ENCODE results near the gene TARM1. TPM values are rescaled to one million over a fixed set of nuclear protein-coding genes. Genes with fewer than 3 reads are reported as not detected.

TARM1 gene
- total and polyA plus RNA-seq, 2 of the 8 experiments (the other 6 are each of a cell fraction or from before 2014, with no cell fraction given), result not detected

DNA sequence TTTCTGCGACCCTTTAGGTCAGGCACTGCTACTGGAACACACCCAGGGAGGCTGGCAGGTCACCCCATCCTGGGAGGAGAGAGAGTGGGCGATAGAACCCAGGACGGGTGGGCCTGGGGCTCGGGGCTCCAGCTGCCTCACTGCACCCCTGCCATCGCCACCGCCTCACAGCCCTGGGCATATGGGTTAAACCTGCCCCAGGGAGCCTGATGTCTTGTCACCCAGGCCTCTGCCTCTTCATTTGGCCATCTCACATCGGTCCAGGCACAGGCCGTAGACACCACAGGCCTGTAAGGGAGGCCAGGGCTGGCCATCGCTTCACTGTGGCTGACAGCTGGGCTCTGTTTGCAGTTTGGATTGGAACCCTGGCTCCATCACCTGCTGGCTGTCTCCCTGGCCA lies 44.5 kb upstream of the TARM1 start:
- H2BK20ac ChIP-seq (ENCODE audit: low read length), result no peak overlapping the region
- no peaks in the 10 kb centered on the region for H3K79me2 ChIP-seq (ENCODE audit: control insufficient read depth in 1 of 2, insufficient read depth in 2 of 2, low read length in 2 of 2)
- H2BK15ac ChIP-seq (ENCODE audit: low read length), result no peak overlapping the region
- no peaks in the 10 kb centered on the region for H3K4me1 ChIP-seq (replicated peaks in 1 of 4; ENCODE audit: control insufficient read depth in 3 of 4, insufficient read depth in 4 of 4, low read length in 3 of 4)
- no peak overlapping the region for H2BK120ac ChIP-seq (replicated peaks; ENCODE audit: low read depth, low read length)
- no peaks in the 10 kb centered on the region for H3K9me3 ChIP-seq (ENCODE audit: insufficient read depth in 2 of 2, low read depth in 1 of 2, low read length in 1 of 2)
- H4K5ac ChIP-seq (ENCODE audit: insufficient read length, low read depth, low read length), result no peak overlapping the region
- no peak overlapping the region for H3K14ac ChIP-seq (ENCODE audit: insufficient read length)
- FAIRE-seq (no peak), DNase-seq (ENCODE audit: low read depth in 1 of 2, low spot score in 2 of 2) (no peak)
- no peak overlapping the region for H3K27ac ChIP-seq (ENCODE audit: low read depth, low read length)
- no peak overlapping the region for H3K18ac ChIP-seq (ENCODE audit: extremely low read depth, low read length)
- no peak overlapping the region for H2AFZ ChIP-seq (ENCODE audit: low read length)
- no peak overlapping the region for H3K9ac ChIP-seq (replicated peaks in 1 of 4; ENCODE audit: extremely low read depth in 1 of 4, low read depth in 3 of 4, low read length in 3 of 4)
- no peaks in the 10 kb centered on the region for H3K23me2 ChIP-seq (ENCODE audit: low read depth, low read length)
- H2BK12ac ChIP-seq (ENCODE audit: low read depth, low read length), result no peak overlapping the region
- H3K4me3 ChIP-seq (ENCODE audit: extremely low read depth in 1 of 4, insufficient read depth in 2 of 4, low read depth in 3 of 4, low read length in 4 of 4), result no peak overlapping the region
- H3K4ac ChIP-seq (replicated peaks; ENCODE audit: insufficient read length, low read depth, low read length), result no peak overlapping the region
- no peak overlapping the region for H4K8ac ChIP-seq (ENCODE audit: extremely low read depth, insufficient read depth, low read length)
- POLR2A ChIA-PET (ENCODE audit: partially characterized antibody), result interaction anchor here (1.0 to 5.0 kb wide), 4 partner anchors 7 to 18 kb away, joined by 3 to 40 read pairs (median 8); partner anchors contain the start of genes PRPF31 and TFPT
- WGBS, 2 experiments (ENCODE audit: extremely low coverage in 1 of 2, insufficient coverage in 1 of 2, insufficient read length in 1 of 2, insufficient replicate concordance in 2 of 2, low coverage in 1 of 2, low lambda C conversion rate in 2 of 2, missing lambda C conversion rate in 1 of 2), result 82% methylated on average over 9 of the region's 9 CpGs; no CpG with 5 or more reads in 1 of the 2 experiments
- no peak overlapping the region for H2AK5ac ChIP-seq (ENCODE audit: low read depth, low read length)
- no peak overlapping the region for H3K4me2 ChIP-seq (ENCODE audit: insufficient read depth in 1 of 2, low read depth in 2 of 2, low read length in 2 of 2)
- H3K23ac ChIP-seq (ENCODE audit: insufficient read length), result no peak overlapping the region
- no peak overlapping the region for H4K91ac ChIP-seq (replicated peaks; ENCODE audit: insufficient read length, low read length)
- no peak overlapping the region for H3K56ac ChIP-seq (replicated peaks; ENCODE audit: insufficient read length, low read depth, low read length)
- CTCF ChIA-PET (ENCODE audit: partially characterized antibody), result no interaction called here
- H4K20me1 ChIP-seq (replicated peaks in 1 of 2; ENCODE audit: control insufficient read depth in 1 of 2, insufficient read depth in 2 of 2, low read length in 2 of 2), result peaks cover 0 to 11% of the 10 kb centered on the region in 2 experiments
- H3K27me3 ChIP-seq (replicated peaks in 1 of 4; ENCODE audit: control insufficient read depth in 3 of 4, extremely low read depth in 1 of 4, insufficient read depth in 3 of 4, low read length in 3 of 4), result no peaks in the 10 kb centered on the region
- H2BK5ac ChIP-seq (ENCODE audit: low read depth, low read length), result no peak overlapping the region
- peaks cover 26 to 74% (median 47%) of the 10 kb centered on the region in 4 experiments for H3K36me3 ChIP-seq (ENCODE audit: control insufficient read depth in 2 of 4, insufficient read depth in 4 of 4, low read length in 3 of 4)
- H3K79me1 ChIP-seq (ENCODE audit: low read depth, low read length), result no peaks in the 10 kb centered on the region; the same call in 1 of the 2 replicates
- TF ChIP-seq CREB1 (IDR thresholded peaks at IDR 0.05) (no peak), CBX5 (IDR thresholded peaks at IDR 0.05; ENCODE audit: low read depth, low read length) (no peak), EP300 (IDR thresholded peaks at IDR 0.05; ENCODE audit: borderline replicate concordance in 1 of 2, low read depth in 2 of 2, low read length in 2 of 2) (no peak), KDM1A (IDR thresholded peaks at IDR 0.05; ENCODE audit: borderline replicate concordance, low read length) (no peak), E2F6 (IDR thresholded peaks at IDR 0.05) (no peak), TCF12 (IDR thresholded peaks at IDR 0.05; ENCODE audit: low read depth, low read length) (no peak), CEBPB (IDR thresholded peaks at IDR 0.05; ENCODE audit: low read depth, low read length) (no peak), ATF3 (IDR thresholded peaks at IDR 0.05; ENCODE audit: insufficient read depth, low read depth, low read length) (no peak), SP4 (IDR thresholded peaks at IDR 0.05; ENCODE audit: low read length) (no peak), TEAD4 (IDR thresholded peaks at IDR 0.05; ENCODE audit: low read depth, low read length) (no peak), YY1 (IDR thresholded peaks at IDR 0.05; ENCODE audit: low read depth, low read length) (no peak), PHF8 (conservative IDR thresholded peaks at IDR 0.05; ENCODE audit: low read depth, low read length) (no peak), BACH1 (IDR thresholded peaks at IDR 0.05; ENCODE audit: low read length) (no peak)
- TF ChIP-seq, protein P1, sequence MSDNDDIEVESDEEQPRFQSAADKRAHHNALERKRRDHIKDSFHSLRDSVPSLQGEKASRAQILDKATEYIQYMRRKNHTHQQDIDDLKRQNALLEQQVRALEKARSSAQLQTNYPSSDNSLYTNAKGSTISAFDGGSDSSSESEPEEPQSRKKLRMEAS (IDR thresholded peaks at IDR 0.05), result no peak
